ENCODE data around the gene FGL2. TPM values are rescaled to one million over a fixed set of nuclear protein-coding genes. Genes with fewer than 3 reads are reported as not detected.

Gene FGL2, protein sequence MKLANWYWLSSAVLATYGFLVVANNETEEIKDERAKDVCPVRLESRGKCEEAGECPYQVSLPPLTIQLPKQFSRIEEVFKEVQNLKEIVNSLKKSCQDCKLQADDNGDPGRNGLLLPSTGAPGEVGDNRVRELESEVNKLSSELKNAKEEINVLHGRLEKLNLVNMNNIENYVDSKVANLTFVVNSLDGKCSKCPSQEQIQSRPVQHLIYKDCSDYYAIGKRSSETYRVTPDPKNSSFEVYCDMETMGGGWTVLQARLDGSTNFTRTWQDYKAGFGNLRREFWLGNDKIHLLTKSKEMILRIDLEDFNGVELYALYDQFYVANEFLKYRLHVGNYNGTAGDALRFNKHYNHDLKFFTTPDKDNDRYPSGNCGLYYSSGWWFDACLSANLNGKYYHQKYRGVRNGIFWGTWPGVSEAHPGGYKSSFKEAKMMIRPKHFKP
- 0.05 TPM in 1 of 3 replicates, not detected in the others for total RNA-seq (2021)
- Bru-seq, nascent RNA, result not detected
- long read RNA-seq, experiment 1, result 0 reads
- long read RNA-seq, experiment 2, result 0 reads
- long read RNA-seq, experiment 3, result 0 reads

DNA sequence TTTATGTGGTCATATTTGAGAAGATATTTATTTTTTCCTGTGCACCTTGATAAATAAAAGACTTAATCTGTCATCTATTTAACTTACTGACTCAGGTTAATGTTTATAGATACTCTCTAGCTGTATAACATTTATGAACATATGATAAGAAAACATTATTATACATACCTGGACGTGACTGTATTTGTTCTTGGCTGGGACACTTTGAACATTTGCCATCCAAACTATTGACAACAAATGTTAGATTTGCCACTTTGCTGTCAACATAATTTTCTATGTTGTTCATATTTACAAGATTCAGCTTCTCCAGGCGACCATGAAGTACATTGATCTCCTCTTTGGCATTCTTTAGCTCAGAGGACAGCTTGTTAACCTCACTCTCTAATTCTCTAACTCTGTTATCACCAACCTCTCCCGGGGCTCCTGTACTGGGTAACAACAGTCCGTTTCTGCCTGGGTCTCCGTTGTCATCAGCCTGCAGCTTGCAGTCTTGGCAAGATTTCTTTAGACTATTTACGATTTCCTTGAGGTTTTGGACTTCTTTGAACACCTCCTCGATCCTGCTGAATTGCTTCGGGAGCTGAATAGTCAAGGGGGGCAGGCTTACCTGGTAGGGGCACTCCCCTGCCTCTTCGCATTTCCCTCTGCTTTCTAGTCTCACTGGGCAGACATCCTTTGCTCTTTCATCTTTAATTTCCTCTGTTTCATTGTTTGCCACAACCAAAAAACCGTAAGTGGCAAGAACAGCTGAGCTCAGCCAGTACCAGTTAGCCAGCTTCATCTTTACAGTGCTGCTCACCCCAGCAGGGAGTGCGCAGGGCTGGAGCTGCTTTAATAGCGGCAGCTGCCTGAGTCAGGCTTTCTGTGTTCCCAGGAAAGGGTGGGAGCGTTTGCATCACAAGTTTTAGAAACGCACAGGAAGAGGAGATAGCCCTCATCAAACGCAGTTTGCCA, at the start of gene FGL2:
Gene FGL2, minus strand, starts transcription at position 807 of the 954 bp plus-strand sequence. Its CDS starts 26 bp downstream, at position 781.
- no peak within 1 kb of the TSS; the same call in 1 of the 2 replicates for H3K27ac Mint-ChIP-seq
- ATAC-seq (peak; percentile 86), DNase-seq (ENCODE audit: low spot score) (peak; percentile 25)
- CTCF ChIA-PET, result interaction anchor here (1.6 to 2.6 kb wide), 2 partner anchors 48 to 133 kb away, joined by 9 to 17 read pairs; no protein-coding TSS in a partner anchor
- H3K36me3 Mint-ChIP-seq, result no peaks in the 10 kb centered on the region
- peaks cover 6% of the 10 kb centered on the region for H3K4me1 Mint-ChIP-seq
- POLR2A ChIA-PET, result no interaction called here
- H3K9me3 Mint-ChIP-seq, result no peaks in the 10 kb centered on the region
- H3K27me3 Mint-ChIP-seq (ENCODE audit: low read depth), result no peaks in the 10 kb centered on the region; the same call in 1 of the 2 replicates
- TF ChIP-seq ATF1 (CRISPR knock-in tag; IDR thresholded peaks at IDR 0.05), result no peak
- TF ChIP-seq, protein P1, sequence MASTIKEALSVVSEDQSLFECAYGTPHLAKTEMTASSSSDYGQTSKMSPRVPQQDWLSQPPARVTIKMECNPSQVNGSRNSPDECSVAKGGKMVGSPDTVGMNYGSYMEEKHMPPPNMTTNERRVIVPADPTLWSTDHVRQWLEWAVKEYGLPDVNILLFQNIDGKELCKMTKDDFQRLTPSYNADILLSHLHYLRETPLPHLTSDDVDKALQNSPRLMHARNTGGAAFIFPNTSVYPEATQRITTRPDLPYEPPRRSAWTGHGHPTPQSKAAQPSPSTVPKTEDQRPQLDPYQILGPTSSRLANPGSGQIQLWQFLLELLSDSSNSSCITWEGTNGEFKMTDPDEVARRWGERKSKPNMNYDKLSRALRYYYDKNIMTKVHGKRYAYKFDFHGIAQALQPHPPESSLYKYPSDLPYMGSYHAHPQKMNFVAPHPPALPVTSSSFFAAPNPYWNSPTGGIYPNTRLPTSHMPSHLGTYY (CRISPR knock-in tag; IDR thresholded peaks at IDR 0.05), result no peak
- TF ChIP-seq IRF2 (CRISPR knock-in tag; IDR thresholded peaks at IDR 0.05; ENCODE audit: borderline replicate concordance, low read depth), result no peak
- no peak for TF ChIP-seq OVOL2 (CRISPR knock-in tag; IDR thresholded peaks at IDR 0.05; ENCODE audit: borderline replicate concordance)
- TF ChIP-seq MXD4 (CRISPR knock-in tag; IDR thresholded peaks at IDR 0.05; ENCODE audit: borderline replicate concordance), result no peak
- TF ChIP-seq JAZF1 (CRISPR knock-in tag; IDR thresholded peaks at IDR 0.05), result no peak
- TF ChIP-seq, protein P2, sequence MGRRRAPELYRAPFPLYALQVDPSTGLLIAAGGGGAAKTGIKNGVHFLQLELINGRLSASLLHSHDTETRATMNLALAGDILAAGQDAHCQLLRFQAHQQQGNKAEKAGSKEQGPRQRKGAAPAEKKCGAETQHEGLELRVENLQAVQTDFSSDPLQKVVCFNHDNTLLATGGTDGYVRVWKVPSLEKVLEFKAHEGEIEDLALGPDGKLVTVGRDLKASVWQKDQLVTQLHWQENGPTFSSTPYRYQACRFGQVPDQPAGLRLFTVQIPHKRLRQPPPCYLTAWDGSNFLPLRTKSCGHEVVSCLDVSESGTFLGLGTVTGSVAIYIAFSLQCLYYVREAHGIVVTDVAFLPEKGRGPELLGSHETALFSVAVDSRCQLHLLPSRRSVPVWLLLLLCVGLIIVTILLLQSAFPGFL (CRISPR knock-in tag; IDR thresholded peaks at IDR 0.05; ENCODE audit: borderline replicate concordance), result no peak
- TF ChIP-seq ZNF219 (CRISPR knock-in tag; IDR thresholded peaks at IDR 0.05; ENCODE audit: borderline replicate concordance), result no peak
- TF ChIP-seq, protein P3, sequence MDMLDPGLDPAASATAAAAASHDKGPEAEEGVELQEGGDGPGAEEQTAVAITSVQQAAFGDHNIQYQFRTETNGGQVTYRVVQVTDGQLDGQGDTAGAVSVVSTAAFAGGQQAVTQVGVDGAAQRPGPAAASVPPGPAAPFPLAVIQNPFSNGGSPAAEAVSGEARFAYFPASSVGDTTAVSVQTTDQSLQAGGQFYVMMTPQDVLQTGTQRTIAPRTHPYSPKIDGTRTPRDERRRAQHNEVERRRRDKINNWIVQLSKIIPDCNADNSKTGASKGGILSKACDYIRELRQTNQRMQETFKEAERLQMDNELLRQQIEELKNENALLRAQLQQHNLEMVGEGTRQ (CRISPR knock-in tag; IDR thresholded peaks at IDR 0.05), result no peak
- no peak for TF ChIP-seq NFATC4 (CRISPR knock-in tag; IDR thresholded peaks at IDR 0.05)
- no peak for TF ChIP-seq GRHL2 (CRISPR knock-in tag; IDR thresholded peaks at IDR 0.05; ENCODE audit: insufficient replicate concordance, severe bottlenecking)
- no peak for TF ChIP-seq EMX1 (CRISPR knock-in tag; IDR thresholded peaks at IDR 0.05)
- no peak for TF ChIP-seq RORB (CRISPR knock-in tag; IDR thresholded peaks at IDR 0.05)
- TF ChIP-seq, protein P4, sequence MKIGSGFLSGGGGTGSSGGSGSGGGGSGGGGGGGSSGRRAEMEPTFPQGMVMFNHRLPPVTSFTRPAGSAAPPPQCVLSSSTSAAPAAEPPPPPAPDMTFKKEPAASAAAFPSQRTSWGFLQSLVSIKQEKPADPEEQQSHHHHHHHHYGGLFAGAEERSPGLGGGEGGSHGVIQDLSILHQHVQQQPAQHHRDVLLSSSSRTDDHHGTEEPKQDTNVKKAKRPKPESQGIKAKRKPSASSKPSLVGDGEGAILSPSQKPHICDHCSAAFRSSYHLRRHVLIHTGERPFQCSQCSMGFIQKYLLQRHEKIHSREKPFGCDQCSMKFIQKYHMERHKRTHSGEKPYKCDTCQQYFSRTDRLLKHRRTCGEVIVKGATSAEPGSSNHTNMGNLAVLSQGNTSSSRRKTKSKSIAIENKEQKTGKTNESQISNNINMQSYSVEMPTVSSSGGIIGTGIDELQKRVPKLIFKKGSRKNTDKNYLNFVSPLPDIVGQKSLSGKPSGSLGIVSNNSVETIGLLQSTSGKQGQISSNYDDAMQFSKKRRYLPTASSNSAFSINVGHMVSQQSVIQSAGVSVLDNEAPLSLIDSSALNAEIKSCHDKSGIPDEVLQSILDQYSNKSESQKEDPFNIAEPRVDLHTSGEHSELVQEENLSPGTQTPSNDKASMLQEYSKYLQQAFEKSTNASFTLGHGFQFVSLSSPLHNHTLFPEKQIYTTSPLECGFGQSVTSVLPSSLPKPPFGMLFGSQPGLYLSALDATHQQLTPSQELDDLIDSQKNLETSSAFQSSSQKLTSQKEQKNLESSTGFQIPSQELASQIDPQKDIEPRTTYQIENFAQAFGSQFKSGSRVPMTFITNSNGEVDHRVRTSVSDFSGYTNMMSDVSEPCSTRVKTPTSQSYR (CRISPR knock-in tag; IDR thresholded peaks at IDR 0.05), result no peak
- TF ChIP-seq ZNF121 (CRISPR knock-in tag; IDR thresholded peaks at IDR 0.05), result no peak
- TF ChIP-seq, protein P5, sequence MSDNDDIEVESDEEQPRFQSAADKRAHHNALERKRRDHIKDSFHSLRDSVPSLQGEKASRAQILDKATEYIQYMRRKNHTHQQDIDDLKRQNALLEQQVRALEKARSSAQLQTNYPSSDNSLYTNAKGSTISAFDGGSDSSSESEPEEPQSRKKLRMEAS (CRISPR knock-in tag; IDR thresholded peaks at IDR 0.05), result no peak
- peak within 1 kb of the TSS; percentile 48 for H3K4me3 Mint-ChIP-seq

Data from WTC11 (cell line).